ENCODE data around the gene FN3K. TPM values are rescaled to one million over a fixed set of nuclear protein-coding genes. Genes with fewer than 3 reads are reported as not detected.

FN3K gene
- total RNA-seq, 1 donor, result 0.73 TPM

DNA sequence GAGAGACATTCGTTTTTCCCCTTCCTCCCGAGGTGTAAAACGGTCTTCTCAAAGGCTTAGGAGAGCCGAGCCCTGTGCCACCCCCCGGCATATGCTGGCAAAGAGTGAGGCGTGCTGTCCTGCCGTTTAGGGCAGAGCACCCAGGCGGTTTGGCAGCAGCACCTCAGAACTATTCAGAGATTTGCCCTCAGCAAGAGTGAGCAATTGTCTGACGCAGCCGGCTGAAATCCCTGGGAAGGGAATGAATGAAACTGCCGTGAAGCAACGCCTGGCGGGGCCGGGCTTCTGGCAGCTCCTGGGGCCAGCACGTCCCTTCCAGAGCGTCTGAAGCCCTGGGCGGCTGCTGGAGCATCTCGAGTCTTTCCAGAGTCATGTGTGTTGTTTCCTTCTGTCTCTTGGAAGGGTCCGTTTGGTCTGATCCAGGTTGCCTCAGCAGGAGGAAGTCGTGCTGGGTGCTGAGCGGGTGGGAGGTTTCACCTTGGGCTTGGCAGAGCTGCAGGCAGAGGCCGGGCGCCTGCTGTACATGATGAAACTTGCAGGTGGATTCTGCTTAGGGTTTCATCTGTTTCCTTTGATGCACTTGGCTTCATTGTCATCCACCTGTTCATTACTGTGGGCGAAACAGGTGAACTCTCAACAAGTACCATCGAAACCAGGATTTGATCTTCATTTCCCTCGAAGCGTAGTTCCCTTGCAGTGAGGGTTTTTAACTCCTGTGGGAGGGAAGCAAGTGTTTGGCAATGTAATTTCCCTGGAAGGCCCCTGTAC, 51.9 kb downstream of the FN3K start:
- no peaks in the 10 kb centered on the region for H3K9me3 ChIP-seq (ENCODE audit: low read depth, low read length)
- H3K4me1 ChIP-seq (ENCODE audit: insufficient read depth, low read length), result peaks cover 6% of the 10 kb centered on the region
- H3K4me3 ChIP-seq (ENCODE audit: low read length), result no peak overlapping the region
- no peaks in the 10 kb centered on the region for H3K27me3 ChIP-seq (ENCODE audit: insufficient read depth, low read length)

DNA sequence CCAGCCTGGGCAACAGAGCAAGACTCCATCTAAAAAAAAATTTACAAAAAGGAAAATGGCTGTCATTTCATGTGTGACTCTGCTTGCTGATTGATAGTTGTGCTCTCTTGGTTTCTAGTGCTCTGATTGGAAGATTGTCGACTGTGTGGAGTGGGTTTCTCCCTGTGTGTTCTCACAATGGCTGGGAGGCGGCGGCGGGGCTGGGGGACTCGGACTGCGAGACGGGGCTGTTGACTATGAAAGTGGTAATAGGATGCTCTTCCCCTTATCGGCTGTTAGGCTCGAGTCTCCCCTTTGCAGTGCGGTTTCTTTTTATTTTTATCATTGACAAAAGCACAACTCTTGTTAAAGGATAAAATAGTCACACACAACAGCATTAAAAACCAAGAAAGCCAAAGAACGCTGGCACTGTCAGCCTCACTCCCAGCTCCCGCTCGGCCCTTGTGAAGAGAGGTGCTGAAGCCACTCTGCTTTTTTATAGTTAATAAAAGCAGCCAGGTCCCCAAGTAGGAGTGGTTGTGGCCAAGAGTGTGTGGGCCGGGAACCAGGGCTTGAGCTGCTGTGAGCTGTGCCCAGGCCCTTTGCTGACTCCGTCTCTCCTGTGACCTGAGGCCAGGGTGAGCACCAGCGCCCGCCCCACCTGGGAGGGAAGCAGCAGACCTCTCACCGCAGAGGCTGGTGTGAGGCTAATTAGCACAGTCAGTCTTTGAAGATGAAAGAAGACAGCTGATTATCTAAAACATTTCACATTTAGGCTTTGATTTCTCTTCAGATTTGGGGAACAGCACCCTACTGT, 53.0 kb downstream of the FN3K start:
- H3K27me3 ChIP-seq (ENCODE audit: insufficient read depth, low read length), result no peaks in the 10 kb centered on the region
- no peaks in the 10 kb centered on the region for H3K9me3 ChIP-seq (ENCODE audit: low read depth, low read length)
- no peak overlapping the region for H3K4me3 ChIP-seq (ENCODE audit: low read length)

DNA sequence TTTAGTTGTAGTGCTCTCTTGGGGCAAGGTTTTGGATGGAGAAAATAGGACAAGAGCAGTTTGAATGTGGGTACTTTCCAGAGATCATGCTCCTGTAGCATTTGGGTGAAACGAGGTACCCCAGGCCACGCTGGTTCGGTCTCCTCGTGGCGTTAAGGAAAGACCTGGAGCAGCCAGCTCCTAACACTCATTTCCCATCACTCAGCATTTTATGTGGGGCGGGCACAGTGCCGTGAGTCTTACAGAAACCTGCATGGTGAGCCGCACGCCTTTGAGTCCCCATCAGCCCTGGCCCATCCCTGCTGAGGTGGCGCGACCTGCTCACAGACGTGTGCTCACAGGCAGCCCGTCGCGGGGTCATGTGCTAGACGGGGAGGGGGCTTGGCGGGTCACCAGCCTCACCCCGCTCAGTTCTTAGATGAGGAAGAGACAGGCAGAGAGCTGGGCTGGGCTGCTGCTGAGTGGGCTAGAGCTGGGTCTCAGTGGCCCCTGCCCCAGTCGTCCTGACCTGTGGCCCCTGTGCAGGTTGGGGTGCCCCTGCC, 53.7 kb downstream of the FN3K start:
- Histone ChIP-seq H3K9me3 (ENCODE audit: low read depth, low read length) (no peaks in the 10 kb centered on the region), H3K27me3 (ENCODE audit: insufficient read depth, low read length) (no peaks in the 10 kb centered on the region), H3K4me1 (ENCODE audit: insufficient read depth, low read length) (no peaks in the 10 kb centered on the region), H3K4me3 (ENCODE audit: low read length) (no peak overlapping the region)

More for the DNA sequence above, 53.0 kb downstream of the FN3K start:
- no peaks in the 10 kb centered on the region for H3K4me1 ChIP-seq (ENCODE audit: insufficient read depth, low read length)

DNA sequence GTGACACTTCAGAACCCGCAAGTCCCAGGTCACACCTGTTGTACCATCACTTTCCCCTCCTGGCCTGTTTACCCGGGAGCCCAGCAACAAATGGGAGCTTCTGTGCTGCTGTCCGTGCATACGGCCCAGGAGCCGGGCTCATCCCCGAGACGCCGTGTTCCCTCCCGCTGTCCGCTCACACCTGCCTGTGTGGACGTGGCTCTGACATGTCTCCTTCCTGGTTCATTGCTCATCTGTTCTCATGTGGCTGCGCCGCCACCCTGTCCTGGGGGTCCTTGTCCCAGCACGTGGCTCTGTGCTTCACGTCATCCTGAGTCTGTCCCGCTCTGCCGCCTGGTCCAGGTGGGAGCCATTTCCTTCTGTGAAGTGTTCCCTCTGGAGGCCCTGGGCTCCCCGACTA, 54.4 kb downstream of the FN3K start:
- H3K9me3 ChIP-seq (ENCODE audit: low read depth, low read length), result no peaks in the 10 kb centered on the region
- H3K27me3 ChIP-seq (ENCODE audit: insufficient read depth, low read length), result no peaks in the 10 kb centered on the region
- H3K4me1 ChIP-seq (ENCODE audit: insufficient read depth, low read length), result no peaks in the 10 kb centered on the region
- no peak overlapping the region for H3K4me3 ChIP-seq (ENCODE audit: low read length)

DNA sequence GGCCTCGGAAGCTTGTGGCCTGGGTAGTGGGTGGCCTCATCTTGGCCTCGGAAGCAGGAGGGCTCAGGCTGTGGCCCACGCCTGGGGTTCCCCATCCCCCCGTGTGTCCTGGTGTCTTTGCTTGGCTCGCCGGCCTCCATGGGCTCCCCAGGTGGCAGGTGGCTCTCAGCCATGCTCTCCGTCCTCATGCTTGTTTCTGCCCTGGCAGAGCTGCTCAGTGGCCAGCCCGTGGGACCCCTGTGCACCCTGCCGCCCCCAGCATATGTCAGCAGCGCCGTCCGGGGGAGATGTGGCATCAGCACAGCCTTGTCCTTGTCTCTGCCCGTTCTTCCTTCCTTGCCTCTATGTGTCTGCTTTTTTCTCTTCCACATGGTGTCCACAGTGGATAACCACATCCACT, 55.0 kb downstream of the FN3K start:
- Histone ChIP-seq H3K27me3 (ENCODE audit: insufficient read depth, low read length) (no peaks in the 10 kb centered on the region), H3K4me1 (ENCODE audit: insufficient read depth, low read length) (no peaks in the 10 kb centered on the region), H3K4me3 (ENCODE audit: low read length) (no peak overlapping the region), H3K9me3 (ENCODE audit: low read depth, low read length) (no peaks in the 10 kb centered on the region)

DNA sequence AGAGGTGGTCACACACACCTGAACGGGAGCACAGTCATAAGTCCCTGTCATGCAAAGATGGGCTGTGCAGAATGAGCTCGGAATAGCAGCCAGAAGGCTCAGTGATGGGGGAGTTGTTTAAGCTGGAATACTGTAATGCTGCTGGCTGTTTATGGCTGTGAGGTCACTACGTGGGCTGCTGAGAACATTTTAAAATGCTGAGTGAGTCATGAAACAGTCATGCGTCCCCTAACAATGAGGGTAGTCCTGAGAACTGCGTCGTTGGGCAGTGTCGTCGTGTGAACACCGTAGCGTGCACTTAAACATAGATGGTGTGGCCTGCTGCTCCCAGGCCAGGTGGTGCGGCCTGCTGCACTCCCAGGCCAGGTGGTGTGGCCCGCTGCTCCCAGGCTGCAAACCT, 56.1 kb downstream of the FN3K start:
- no peaks in the 10 kb centered on the region for H3K27me3 ChIP-seq (ENCODE audit: insufficient read depth, low read length)
- H3K9me3 ChIP-seq (ENCODE audit: low read depth, low read length), result no peaks in the 10 kb centered on the region
- H3K4me3 ChIP-seq (ENCODE audit: low read length), result no peak overlapping the region
- H3K4me1 ChIP-seq (ENCODE audit: insufficient read depth, low read length), result no peaks in the 10 kb centered on the region

DNA sequence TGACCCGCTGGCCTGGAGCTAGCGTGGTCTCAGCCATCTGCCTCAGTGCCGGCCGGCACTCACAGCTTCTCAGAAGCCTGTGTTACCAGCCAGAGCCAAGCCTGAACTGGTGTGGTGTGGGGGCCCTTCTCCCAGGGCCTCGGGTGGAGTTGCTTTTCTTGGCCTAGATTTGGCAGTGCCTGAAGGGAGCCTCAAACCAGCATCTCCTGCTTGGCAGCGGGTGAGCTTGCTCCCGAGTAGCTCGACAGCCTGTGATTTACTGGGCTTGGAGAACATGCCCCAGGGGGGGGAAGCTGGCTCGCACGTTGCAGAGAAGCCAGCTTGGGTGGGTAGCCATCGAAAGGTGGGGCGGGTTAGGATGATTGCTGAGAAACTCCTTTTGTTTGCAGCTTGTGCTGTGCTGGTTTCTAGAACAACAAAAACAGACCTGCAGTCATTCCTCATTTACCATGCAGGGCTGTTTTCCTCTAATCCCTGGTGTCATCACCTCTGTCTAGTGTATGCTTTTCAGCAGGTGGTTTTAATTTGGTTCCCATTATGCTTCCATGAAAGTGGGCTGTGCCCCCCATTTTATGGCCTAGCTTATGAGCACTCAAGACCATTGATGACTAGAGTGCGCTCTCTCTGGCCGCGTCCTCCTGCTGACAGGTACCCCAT, 58.7 kb downstream of the FN3K start:
- H3K9me3 ChIP-seq (ENCODE audit: low read depth, low read length), result no peaks in the 10 kb centered on the region
- H3K4me1 ChIP-seq (ENCODE audit: insufficient read depth, low read length), result no peaks in the 10 kb centered on the region
- H3K27me3 ChIP-seq (ENCODE audit: insufficient read depth, low read length), result no peaks in the 10 kb centered on the region
- no peak overlapping the region for H3K4me3 ChIP-seq (ENCODE audit: low read length)

DNA sequence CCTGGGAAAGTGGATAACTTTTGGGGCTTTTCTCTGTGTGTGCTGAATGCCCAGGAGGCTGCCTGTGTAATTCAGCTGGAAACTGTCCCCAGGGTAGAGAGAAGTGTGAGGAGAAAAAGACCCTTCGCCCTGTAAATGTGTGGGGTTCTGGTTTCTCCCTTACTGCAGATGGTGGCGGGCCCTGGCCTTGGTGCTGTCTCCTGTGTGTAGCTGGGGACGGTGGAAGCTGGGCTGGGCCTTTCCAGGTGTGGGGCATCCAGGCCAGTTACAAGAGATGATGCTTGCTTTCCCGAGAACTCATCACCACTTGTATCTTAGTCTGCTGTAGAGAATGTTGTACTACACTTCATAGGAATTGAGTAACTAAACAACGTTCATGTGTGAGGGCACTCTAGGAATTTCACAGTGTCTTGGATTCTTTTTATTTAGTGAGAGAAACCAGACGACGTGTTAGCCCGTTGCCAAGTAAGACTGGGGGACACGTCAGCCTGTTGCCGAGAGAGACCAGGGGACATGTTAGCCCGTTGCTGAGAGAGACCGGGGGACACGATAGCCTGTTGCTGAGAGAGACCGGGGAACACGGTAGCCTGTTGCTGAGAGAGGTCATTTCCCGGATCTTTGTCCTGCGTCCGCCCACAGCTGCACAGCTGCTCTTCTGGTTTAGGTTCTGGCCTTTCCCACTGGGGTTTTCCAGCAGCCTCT, 59.5 kb downstream of the FN3K start:
- H3K4me1 ChIP-seq (ENCODE audit: insufficient read depth, low read length), result no peaks in the 10 kb centered on the region
- no peaks in the 10 kb centered on the region for H3K9me3 ChIP-seq (ENCODE audit: low read depth, low read length)
- H3K27me3 ChIP-seq (ENCODE audit: insufficient read depth, low read length), result no peaks in the 10 kb centered on the region
- H3K4me3 ChIP-seq (ENCODE audit: low read length), result no peak overlapping the region

DNA sequence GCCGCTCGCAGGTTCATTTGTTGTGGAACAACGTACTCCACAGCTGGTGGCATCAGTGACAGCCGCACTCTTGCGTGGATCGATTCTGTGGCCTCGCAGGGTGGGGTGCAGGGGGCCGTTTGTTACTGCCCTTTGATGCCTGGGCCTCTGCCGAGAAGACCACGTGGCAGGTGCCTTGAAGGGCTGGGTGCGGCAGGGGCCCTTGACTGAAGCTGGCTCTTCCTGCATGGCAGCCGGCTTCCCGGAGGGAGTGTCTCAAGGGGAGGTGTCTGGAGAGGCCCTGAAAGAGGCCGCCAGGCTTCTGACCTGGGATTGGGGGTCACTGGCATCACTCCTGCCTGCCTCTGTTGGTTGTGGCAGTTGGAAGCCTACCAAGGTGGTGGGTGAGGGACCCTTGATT, 60.2 kb downstream of the FN3K start:
- Histone ChIP-seq H3K4me3 (ENCODE audit: low read length) (no peak overlapping the region), H3K9me3 (ENCODE audit: low read depth, low read length) (no peaks in the 10 kb centered on the region), H3K27me3 (ENCODE audit: insufficient read depth, low read length) (no peaks in the 10 kb centered on the region), H3K4me1 (ENCODE audit: insufficient read depth, low read length) (no peaks in the 10 kb centered on the region)

DNA sequence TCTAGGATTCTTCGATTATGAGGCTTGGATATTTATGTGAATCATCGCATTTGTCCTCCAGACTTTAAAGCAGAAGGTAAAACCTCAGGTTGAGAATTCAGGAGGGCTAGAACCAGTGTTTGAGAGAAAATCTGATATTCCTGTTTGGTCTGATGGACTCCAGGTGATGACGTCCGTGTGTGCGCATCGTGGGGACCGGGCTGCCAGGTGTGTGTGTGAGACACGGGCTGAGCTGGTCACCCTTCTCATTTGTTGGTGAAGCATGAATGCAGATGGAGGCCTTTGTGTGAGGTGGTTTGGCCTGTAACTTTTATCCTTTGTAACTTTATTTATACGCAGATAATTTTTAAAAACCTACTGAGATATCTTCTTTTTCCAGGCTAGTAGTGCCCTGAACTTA, 61.6 kb downstream of the FN3K start:
- H3K4me3 ChIP-seq (ENCODE audit: low read length), result no peak overlapping the region
- no peaks in the 10 kb centered on the region for H3K9me3 ChIP-seq (ENCODE audit: low read depth, low read length)
- no peaks in the 10 kb centered on the region for H3K27me3 ChIP-seq (ENCODE audit: insufficient read depth, low read length)
- H3K4me1 ChIP-seq (ENCODE audit: insufficient read depth, low read length), result no peaks in the 10 kb centered on the region

DNA sequence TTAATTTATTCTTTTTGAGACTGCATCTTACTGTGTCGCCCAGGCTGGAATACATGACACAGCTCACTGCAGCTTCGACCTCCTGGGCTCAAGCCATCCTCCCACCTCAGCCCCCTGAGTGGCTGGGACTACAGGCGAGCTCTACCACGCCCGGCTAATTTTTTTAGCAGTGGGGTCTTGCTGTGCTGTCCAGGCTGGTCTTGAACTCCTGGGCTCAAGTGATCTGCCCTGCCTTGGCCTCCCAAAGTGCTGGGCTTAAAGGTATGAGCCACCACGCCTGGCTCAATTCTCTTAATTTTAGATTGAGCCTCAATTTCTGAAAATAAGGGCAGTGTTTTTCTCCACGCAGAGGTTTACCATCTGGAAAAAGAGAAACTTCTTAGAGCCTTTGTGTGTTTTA, 63.3 kb downstream of the FN3K start:
- H3K4me1 ChIP-seq (ENCODE audit: insufficient read depth, low read length), result no peaks in the 10 kb centered on the region
- no peaks in the 10 kb centered on the region for H3K9me3 ChIP-seq (ENCODE audit: low read depth, low read length)
- no peak overlapping the region for H3K4me3 ChIP-seq (ENCODE audit: low read length)
- no peaks in the 10 kb centered on the region for H3K27me3 ChIP-seq (ENCODE audit: insufficient read depth, low read length)

DNA sequence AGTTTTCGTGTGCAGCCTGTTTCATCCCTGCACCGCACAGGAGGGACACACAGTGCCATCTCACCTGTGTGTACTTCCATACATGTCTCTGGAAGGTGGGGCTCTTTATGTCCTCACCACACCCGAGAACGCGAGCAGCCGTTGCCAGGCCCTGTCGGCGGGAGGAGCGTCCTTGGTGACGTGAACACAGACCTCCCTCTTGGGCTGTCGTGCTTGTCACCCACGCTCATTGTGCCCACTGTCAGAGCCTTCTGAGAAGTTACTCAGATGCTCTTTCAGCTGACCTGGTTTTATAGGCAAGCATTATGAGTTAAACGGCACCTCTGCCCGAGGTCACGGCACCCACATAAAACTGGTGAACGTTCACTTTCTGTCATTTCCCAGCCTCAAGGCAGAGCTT, 64.2 kb downstream of the FN3K start:
- H3K4me1 ChIP-seq (ENCODE audit: insufficient read depth, low read length), result no peaks in the 10 kb centered on the region
- no peak overlapping the region for H3K4me3 ChIP-seq (ENCODE audit: low read length)
- no peaks in the 10 kb centered on the region for H3K9me3 ChIP-seq (ENCODE audit: low read depth, low read length)
- no peaks in the 10 kb centered on the region for H3K27me3 ChIP-seq (ENCODE audit: insufficient read depth, low read length)

Data from mononuclear cell (primary cell).